Mucosa of rectum (tissue), 2 donors: ENCODE results near the gene FBXL4.

Source experiments
- H3K27ac ChIP-seq, 2 donors: one replicate each; pipeline ENCODE4 v1.7.0; 2013; ENCODE audit warnings: inconsistent platforms in 2 of 2, low read depth in 2 of 2, low read length in 2 of 2
- H3K27me3 ChIP-seq, 2 donors: one replicate each; pipeline ENCODE4 v1.7.0; 2013; ENCODE audit warnings: low read length in 2 of 2; ENCODE audit not compliant: control insufficient read depth in 2 of 2, insufficient read depth in 2 of 2
- H3K36me3 ChIP-seq, 2 donors: one replicate each; pipeline ENCODE4 v1.7.0; 2013; ENCODE audit warnings: low read length in 2 of 2; ENCODE audit not compliant: control insufficient read depth in 2 of 2, insufficient read depth in 2 of 2
- H3K4me1 ChIP-seq, 2 donors: one replicate each; pipeline ENCODE4 v1.7.0; 2013; ENCODE audit warnings: low read length in 2 of 2, mild to moderate bottlenecking in 1 of 2; ENCODE audit not compliant: control insufficient read depth in 2 of 2, insufficient read depth in 2 of 2
- H3K4me3 ChIP-seq, 2 donors: one replicate each; pipeline ENCODE4 v1.7.0; 2013; ENCODE audit warnings: low read length in 2 of 2
- H3K9ac ChIP-seq, 2 donors: one replicate each; pipeline ENCODE4 v1.7.0; 2013; ENCODE audit warnings: low read length in 2 of 2, low read depth in 1 of 2, mild to moderate bottlenecking in 1 of 2
- H3K9me3 ChIP-seq, 2 donors: one replicate each; pipeline ENCODE4 v1.7.0; 2013; ENCODE audit warnings: low read length in 2 of 2; ENCODE audit not compliant: control insufficient read depth in 2 of 2
- donor health status: healthy.
- donor health status: Normal muscosa, but diverticular disease.

FBXL4 gene

DNA sequence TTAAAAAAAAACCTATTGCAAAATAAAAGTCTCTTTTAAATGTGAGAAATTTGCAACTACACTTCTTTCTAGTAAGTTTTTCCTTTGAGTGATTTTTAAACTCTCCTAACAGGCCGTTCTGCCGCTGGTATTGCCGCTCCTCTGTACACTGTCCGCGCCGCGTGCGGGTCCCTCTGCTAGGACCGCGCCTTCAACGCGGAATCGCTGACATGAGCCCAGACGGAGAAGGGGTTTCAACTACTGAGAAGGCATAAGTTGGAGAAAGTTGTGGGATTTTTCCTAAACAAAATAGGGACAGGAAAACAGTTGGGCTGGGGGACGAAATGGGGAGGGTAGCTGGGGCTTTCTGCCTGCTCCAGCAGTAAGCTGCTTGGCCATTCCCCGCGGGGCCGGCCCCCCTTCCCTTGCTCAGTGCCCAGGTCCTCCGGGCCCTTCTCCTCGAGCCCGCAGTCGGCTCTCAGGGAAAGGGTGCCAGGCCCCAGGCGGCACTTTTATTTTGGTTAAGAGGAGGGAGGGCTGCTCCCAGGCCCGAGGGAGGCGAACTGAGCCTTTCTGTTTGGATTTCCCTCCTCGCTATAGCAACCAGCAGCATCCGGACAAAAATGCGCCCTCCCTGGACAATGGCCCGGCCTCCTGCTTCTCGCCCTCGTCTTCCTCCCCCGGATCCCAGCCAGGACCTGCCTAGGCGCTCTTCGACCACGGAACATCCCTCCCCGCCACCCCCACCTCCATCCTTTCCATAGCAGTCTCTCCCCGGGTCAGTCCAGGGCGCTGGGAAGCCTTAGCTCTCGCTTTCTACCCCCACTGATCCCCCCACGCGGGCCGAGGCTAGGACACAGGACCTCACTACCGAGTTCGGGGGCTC, 120.2 kb downstream of the FBXL4 start:
- Histone ChIP-seq H3K9me3 (no peaks in the 10 kb centered on the region), H3K4me1 (peaks cover 5 to 10% of the 10 kb centered on the region in 2 donors), H3K9ac (no peak overlapping the region), H3K27me3 (peaks cover 73 to 76% of the 10 kb centered on the region in 2 donors), H3K36me3 (no peaks in the 10 kb centered on the region), H3K27ac (no peak overlapping the region), H3K4me3 (no peak overlapping the region)

DNA sequence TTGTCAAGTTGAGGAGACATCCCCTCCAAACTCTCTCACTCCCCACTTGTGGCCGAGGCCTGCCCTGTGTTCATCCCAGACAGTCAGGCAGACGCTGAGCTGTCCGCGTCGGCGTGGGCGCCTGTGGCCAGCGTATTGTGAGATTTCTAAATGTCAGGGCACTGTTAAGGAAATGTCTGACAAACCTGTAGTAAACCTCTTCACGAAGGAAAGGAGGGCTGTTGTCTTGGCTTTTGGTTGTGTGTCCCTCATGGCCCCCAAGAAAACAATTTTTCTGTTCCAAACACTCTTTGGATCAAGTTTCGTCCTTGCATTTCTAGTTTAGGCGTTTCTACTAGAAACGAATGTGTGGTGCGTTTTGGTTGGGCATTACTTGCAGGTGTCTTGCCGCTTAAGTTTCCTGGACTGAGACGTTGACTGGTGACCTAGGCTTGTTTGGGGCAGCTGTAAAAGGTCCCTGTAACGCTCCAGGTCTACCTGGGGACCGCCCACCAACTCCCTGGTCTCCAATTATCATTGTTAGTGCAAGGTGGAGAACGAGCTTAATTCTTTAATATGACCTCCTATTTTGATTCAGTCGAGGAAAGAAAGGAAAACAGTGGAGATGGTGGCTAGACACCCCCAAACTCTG, 122.0 kb downstream of the FBXL4 start:
- H3K4me3 ChIP-seq: no peak overlapping the region
- H3K27me3 ChIP-seq: peaks cover 65 to 71% of the 10 kb centered on the region in 2 donors
- no peak overlapping the region for H3K27ac ChIP-seq

DNA sequence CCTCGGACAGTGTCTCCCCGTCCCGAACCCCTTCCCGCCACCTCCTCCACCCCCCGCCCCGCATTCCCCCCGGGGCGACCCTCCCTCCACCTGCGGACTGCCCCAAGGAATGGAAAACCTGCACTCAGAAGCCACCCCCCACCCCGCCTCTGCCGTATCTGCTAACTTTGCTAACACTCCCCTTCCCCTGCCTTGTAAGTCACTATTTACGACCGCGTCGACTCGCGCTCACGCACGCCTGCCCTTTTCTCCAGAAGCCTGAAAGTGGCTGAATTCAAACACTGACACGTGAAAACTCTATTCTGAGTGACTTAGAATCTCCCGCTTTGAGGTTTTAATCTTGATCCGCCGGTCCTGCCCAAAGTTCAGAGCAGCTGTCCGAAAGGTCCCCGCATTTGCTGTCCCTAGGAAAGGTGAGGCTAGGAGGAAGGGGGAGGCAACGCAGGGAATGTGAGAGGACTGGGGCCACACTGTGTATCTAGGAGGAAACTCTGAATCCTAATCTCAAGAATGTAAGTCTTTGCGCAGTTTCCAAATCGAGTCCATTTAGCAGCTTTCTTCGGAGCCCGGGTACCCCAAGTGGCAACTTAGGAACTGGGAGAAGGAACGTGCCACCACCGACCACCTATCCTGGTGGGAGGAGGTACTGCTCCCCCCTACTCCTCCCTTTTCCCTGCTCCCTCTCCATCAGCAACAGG, 122.7 kb downstream of the FBXL4 start:
- Histone ChIP-seq H3K27me3 (peaks cover 60 to 67% of the 10 kb centered on the region in 2 donors), H3K9ac (no peak overlapping the region), H3K36me3 (no peaks in the 10 kb centered on the region), H3K9me3 (no peaks in the 10 kb centered on the region), H3K4me3 (no peak overlapping the region), H3K4me1 (no peaks in the 10 kb centered on the region), H3K27ac (no peak overlapping the region)

More for the DNA sequence above, 122.0 kb downstream of the FBXL4 start:
- no peak overlapping the region for H3K9ac ChIP-seq
- no peaks in the 10 kb centered on the region for H3K4me1 ChIP-seq
- no peaks in the 10 kb centered on the region for H3K9me3 ChIP-seq
- H3K36me3 ChIP-seq: no peaks in the 10 kb centered on the region

DNA sequence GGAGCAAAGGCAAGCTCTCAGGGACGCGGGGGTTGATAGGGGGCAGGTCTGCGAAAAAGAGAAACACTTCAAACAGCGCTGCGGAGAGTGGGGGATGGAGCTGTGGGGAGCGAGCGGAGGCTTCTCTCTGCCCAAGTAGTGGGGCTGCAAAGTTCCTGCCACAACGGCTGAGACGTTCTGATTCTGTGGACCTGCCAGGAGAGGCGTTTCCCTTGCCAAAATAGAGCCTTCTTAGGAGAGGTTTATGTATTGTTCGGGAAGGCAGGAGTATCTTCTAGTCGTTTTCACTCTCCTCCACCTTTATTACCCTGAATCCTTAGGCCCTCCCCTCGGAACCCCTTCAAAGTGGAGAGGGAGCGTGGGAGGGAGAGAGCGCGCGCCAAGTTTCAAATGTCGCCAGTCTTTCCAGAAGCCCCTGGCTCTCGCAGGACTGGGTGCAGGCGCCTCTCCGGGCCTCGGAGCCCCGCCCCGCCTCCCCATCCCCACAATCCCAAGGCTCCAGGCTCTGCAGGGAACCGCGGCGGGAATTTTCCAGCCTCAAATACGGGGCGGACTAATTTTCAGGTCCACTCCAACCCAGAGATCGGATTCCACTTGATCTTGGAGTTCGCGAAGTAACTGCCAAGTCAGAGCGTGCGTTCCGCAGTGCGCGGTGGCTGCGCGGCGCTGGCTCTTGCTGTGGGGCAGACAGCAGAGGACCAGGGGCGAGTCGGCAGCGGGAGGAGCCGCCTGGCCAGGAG, 123.4 kb downstream of the FBXL4 start:
- Histone ChIP-seq H3K27me3 (peaks cover 57 to 63% of the 10 kb centered on the region in 2 donors), H3K4me3 (no peak overlapping the region), H3K9ac (no peak overlapping the region), H3K27ac (no peak overlapping the region), H3K9me3 (no peaks in the 10 kb centered on the region), H3K36me3 (no peaks in the 10 kb centered on the region), H3K4me1 (no peaks in the 10 kb centered on the region)

DNA sequence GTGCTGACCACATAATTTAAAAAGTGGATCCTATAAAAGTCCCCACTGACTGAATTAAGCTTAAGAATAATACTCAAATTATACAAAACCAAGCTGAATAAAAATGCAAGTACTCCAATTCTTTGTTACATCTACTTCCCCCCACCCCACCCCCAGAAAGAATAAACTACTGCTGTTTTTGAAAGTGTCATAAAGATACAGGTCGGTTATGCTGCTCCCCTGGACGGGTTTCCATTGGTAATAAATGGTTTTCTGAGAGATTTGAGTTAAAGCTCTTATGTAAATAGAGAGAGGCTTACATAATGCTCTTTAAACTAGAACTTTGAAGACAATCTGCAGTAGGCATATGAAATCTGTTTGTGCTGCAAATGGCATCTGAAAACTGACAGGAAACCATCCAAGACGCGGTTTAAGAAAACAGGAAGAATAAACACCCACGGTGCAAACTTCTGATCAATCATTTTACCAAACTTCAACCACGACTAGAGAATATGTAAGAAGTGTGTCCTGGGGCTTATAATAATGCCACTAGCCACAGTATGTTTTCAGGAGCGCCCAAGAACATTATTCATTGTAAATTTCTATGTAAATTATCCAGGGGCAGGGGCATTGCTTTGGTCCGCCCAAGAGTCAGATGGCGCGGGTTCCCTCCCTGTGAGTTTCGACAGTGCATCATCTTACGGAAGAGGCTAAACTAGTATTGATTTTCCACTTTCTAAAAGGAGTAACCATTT, 124.2 kb downstream of the FBXL4 start:
- Histone ChIP-seq H3K27me3 (peaks cover 52 to 58% of the 10 kb centered on the region in 2 donors), H3K9ac (no peak overlapping the region), H3K4me1 (no peaks in the 10 kb centered on the region), H3K9me3 (no peaks in the 10 kb centered on the region), H3K27ac (no peak overlapping the region), H3K4me3 (no peak overlapping the region), H3K36me3 (no peaks in the 10 kb centered on the region)

DNA sequence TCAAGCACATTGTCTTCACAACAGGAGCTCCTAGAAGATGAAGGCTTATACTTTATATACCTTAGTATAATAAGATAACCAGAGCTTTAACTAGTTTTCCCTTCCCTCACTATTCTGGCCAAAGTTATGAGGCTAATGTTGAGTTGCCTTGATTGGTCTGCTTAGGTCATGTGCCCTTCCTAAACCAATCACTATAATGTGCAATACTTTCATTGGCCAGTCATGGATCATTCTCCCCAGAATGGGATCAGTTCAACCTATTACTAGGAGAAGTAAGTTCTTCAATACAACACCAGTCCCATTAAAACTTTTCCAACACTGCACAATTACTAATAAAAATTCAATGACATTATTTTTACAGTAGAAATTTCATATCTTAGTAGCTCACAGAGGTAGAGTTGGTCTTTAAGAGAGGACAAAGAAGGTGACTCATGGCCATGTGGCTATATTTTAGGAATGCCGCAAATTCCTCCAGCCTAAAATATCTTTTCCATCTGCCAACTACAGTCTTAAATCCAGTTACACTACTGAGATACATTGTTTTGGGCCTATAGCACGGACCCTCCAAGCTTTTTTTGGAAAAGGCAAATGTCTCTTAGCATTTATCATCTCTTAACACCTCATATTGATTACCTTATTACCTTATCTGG, 125.9 kb downstream of the FBXL4 start:
- Histone ChIP-seq H3K36me3 (no peaks in the 10 kb centered on the region), H3K4me3 (no peak overlapping the region), H3K4me1 (no peaks in the 10 kb centered on the region), H3K9me3 (no peaks in the 10 kb centered on the region), H3K27ac (no peak overlapping the region), H3K9ac (no peak overlapping the region), H3K27me3 (peaks cover 38 to 44% of the 10 kb centered on the region in 2 donors)
